ENCODE results near the gene EXOSC2. TPM values are rescaled to one million over a fixed set of nuclear protein-coding genes. Genes with fewer than 3 reads are reported as not detected.
A peak's percentile ranks its signal among the peaks of the same experiment; 100 is the strongest.

Gene EXOSC2
- total RNA-seq, 6 experiments from 2014 or later: 27.8 to 36.7 (median 33.8) TPM

- Mint-ChIP-seq H3K36me3 (ENCODE audit: low read depth) (no peaks in the 10 kb centered on the region), H3K4me3 (no peak overlapping the region), H3K4me1 (ENCODE audit: low read depth) (peaks cover 17% of the 10 kb centered on the region), H3K27ac (no peak overlapping the region), H3K27me3 (ENCODE audit: insufficient read depth) (peaks cover 2% of the 10 kb centered on the region), H3K9me3 (peaks cover 5% of the 10 kb centered on the region; the same call in 1 of the 2 replicates)
- no peak for DNase-seq
- TF ChIP-seq, protein P1, sequence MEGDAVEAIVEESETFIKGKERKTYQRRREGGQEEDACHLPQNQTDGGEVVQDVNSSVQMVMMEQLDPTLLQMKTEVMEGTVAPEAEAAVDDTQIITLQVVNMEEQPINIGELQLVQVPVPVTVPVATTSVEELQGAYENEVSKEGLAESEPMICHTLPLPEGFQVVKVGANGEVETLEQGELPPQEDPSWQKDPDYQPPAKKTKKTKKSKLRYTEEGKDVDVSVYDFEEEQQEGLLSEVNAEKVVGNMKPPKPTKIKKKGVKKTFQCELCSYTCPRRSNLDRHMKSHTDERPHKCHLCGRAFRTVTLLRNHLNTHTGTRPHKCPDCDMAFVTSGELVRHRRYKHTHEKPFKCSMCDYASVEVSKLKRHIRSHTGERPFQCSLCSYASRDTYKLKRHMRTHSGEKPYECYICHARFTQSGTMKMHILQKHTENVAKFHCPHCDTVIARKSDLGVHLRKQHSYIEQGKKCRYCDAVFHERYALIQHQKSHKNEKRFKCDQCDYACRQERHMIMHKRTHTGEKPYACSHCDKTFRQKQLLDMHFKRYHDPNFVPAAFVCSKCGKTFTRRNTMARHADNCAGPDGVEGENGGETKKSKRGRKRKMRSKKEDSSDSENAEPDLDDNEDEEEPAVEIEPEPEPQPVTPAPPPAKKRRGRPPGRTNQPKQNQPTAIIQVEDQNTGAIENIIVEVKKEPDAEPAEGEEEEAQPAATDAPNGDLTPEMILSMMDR (IDR thresholded peaks at IDR 0.05): no peak
Measured at GRCh38 chr9:130687615-130688014, 6.0 kb upstream of the EXOSC2 start.

GRCh38 chr9:130688072-130688471 is 5.5 kb upstream of the EXOSC2 start:
- peaks cover 2% of the 10 kb centered on the region for H3K27me3 Mint-ChIP-seq (ENCODE audit: insufficient read depth)
- H3K9me3 Mint-ChIP-seq: peaks cover 5% of the 10 kb centered on the region; the same call in 1 of the 2 replicates
- H3K4me1 Mint-ChIP-seq (ENCODE audit: low read depth): peaks cover 20% of the 10 kb centered on the region
- H3K36me3 Mint-ChIP-seq (ENCODE audit: low read depth): 0 out of 2 replicates have a peak, but pooled peaks cover 2% of the 10 kb centered on the region
- DNase-seq: no peak
- TF ChIP-seq, protein P1 (IDR thresholded peaks at IDR 0.05): no peak
- no peak overlapping the region for H3K27ac Mint-ChIP-seq
- no peak overlapping the region for H3K4me3 Mint-ChIP-seq

DNA sequence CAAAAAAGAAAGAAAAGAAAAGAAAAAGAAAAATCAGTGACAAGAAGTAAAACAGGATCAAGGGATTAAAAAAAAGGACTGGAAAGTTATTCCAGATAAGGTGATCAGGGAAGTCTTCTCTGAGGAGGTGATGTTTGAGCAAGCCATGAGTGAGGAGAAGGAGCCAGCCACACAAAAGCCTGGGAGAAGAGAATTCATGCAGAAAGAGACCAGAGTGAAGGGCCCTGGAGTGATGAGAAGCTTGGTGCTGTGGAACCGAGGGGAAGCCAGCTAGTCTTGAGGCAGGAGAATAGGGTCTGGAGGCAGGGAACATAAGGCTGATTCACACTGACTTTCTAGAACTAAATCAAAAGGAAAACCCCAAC is 4.0 kb upstream of the EXOSC2 start:
- Mint-ChIP-seq H3K4me1 (ENCODE audit: low read depth) (peaks cover 28% of the 10 kb centered on the region), H3K9me3 (peaks cover 5% of the 10 kb centered on the region; the same call in 1 of the 2 replicates), H3K4me3 (peak overlapping the region; percentile 74), H3K27ac (peak overlapping the region; percentile 30; the same call in 1 of the 2 replicates), H3K36me3 (ENCODE audit: low read depth) (peaks cover 7% of the 10 kb centered on the region; the same call in 1 of the 2 replicates), H3K27me3 (ENCODE audit: insufficient read depth) (peaks cover 2% of the 10 kb centered on the region)
- no peak for DNase-seq
- TF ChIP-seq, protein P1 (IDR thresholded peaks at IDR 0.05): no peak

- peak overlapping the region; percentile 74 for H3K4me3 Mint-ChIP-seq
- H3K9me3 Mint-ChIP-seq: peaks cover 5% of the 10 kb centered on the region; the same call in 1 of the 2 replicates
- peaks cover 33% of the 10 kb centered on the region for H3K4me1 Mint-ChIP-seq (ENCODE audit: low read depth)
- H3K36me3 Mint-ChIP-seq (ENCODE audit: low read depth): peaks cover 7% of the 10 kb centered on the region; the same call in 1 of the 2 replicates
- peaks cover 2% of the 10 kb centered on the region for H3K27me3 Mint-ChIP-seq (ENCODE audit: insufficient read depth)
- DNase-seq: peak; percentile 69
- TF ChIP-seq, protein P1 (IDR thresholded peaks at IDR 0.05): no peak
- peak overlapping the region; percentile 30; the same call in 1 of the 2 replicates for H3K27ac Mint-ChIP-seq
Measured at GRCh38 chr9:130689937-130690700, 3.5 kb upstream of the EXOSC2 start.

GRCh38 chr9:130692321-130692720 is 1.3 kb upstream of the EXOSC2 start:
- H3K9me3 Mint-ChIP-seq: no peaks in the 10 kb centered on the region
- DNase-seq: no peak
- no peaks in the 10 kb centered on the region; the same call in 1 of the 2 replicates for H3K27me3 Mint-ChIP-seq (ENCODE audit: insufficient read depth)
- H3K27ac Mint-ChIP-seq: no peak overlapping the region
- H3K36me3 Mint-ChIP-seq (ENCODE audit: low read depth): peaks cover 22% of the 10 kb centered on the region
- H3K4me3 Mint-ChIP-seq: no peak overlapping the region; the same call in 1 of the 2 replicates
- TF ChIP-seq, protein P1 (IDR thresholded peaks at IDR 0.05): peak; percentile 46; the same call in 1 of the 2 replicates
- peaks cover 50% of the 10 kb centered on the region for H3K4me1 Mint-ChIP-seq (ENCODE audit: low read depth)
